Neural crest cell (in vitro differentiated cells): ENCODE results near the gene LALBA. TPM values are rescaled to one million over a fixed set of nuclear protein-coding genes. Genes with fewer than 3 reads are reported as not detected.

ENCODE experiments used
- DNase-seq: peaks from one replicate; pipeline ENCODE4 v3.0.0; 2021; ENCODE audit warnings: low read depth, mixed read lengths, low spot score
- H3K27ac Mint-ChIP-seq: one replicate; pipeline ENCODE4 v1.8.0; 2021; ENCODE audit warnings: mild to moderate bottlenecking, mixed read lengths; ENCODE audit not compliant: unreplicated experiment
- H3K27me3 Mint-ChIP-seq: 2 replicates; pipeline ENCODE4 v1.8.0; 2021; ENCODE audit warnings: low read depth, mild to moderate bottlenecking, mixed read lengths
- H3K36me3 Mint-ChIP-seq: 2 replicates; pipeline ENCODE4 v1.8.0; 2021; ENCODE audit warnings: low read depth, mild to moderate bottlenecking, mixed read lengths
- H3K4me1 Mint-ChIP-seq: 2 replicates; pipeline ENCODE4 v1.8.0; 2021; ENCODE audit warnings: mixed read lengths
- H3K4me3 Mint-ChIP-seq: one replicate; pipeline ENCODE4 v1.8.0; 2021; ENCODE audit warnings: mild to moderate bottlenecking, mixed read lengths
- H3K9me3 Mint-ChIP-seq: 2 replicates; pipeline ENCODE4 v1.8.0; 2021; ENCODE audit warnings: mixed read lengths
- CTCF ChIP-seq: fragments of 200-600 bp; sonication (generic); conservative IDR thresholded peaks from 2 replicates; pipeline ENCODE4 v1.5.0; 2021; ENCODE audit warnings: antibody characterized with exemption, mild to moderate bottlenecking
- long read RNA-seq: library from polyadenylated mRNA; unstranded; transcript quantifications from one replicate; pipeline ENCODE4 v2.0.0, GENCODE V29; 2020
- total RNA-seq: library from RNA; stranded (reverse); gene quantifications from 2 replicates; pipeline ENCODE4 v1.2.1, GENCODE V29; 2021

LALBA gene
- total RNA-seq = not detected in 2 replicates
- long read RNA-seq = 0 reads

DNA sequence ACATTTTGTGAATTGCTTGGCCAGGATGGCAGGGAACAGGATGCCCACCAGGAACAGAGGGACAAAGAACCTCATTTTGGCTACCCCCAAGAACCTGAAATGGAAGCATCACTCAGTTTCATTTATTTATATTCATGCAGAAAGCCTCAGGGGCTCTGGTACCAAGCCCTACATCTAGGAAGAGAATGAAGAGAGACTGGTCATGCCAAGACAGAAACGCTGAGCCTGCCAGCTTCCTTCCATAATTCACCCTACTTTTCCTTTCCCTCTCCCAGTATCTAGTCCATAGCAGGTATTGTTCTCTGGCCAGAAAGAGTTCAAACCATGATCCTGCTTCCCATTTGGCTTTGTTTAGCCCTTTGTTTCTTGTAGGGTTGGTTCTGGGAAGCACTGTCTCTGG, at the start of gene LALBA:
Gene LALBA, minus strand, starts transcription at position 101 of the 400 bp plus-strand sequence. Its CDS starts 26 bp downstream, at position 75.
- no peak within 1 kb of the TSS for H3K27ac Mint-ChIP-seq
- H3K27me3 Mint-ChIP-seq = peaks cover 2% of the 10 kb centered on the region
- no peaks in the 10 kb centered on the region for H3K36me3 Mint-ChIP-seq
- no peak within 1 kb of the TSS for H3K4me3 Mint-ChIP-seq
- peaks cover 10% of the 10 kb centered on the region for H3K9me3 Mint-ChIP-seq
- no peak for DNase-seq
- H3K4me1 Mint-ChIP-seq = no peaks in the 10 kb centered on the region
- TF ChIP-seq CTCF = no peak

DNA sequence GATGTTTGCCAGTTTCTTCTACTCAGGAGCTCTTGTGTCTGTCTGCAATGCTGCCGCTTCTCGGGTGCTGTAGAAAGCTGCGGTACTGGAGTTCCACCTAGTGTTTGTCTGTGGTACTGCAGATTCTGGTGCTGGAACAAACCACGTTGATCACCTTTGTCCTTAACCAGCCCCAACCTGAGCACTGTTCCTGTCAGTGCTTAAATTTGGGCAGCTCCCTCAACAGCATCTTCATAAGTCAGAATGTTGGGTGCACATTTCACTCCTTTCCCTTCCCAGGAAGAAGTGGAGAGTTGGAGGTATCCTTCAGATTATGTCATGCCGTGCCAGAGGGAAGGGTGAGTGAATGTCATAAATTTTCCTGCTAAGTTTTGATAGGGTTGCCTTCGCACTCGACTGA, 48.7 kb upstream of the LALBA start:
- peak; percentile 95 for TF ChIP-seq CTCF
- Mint-ChIP-seq H3K36me3 (no peaks in the 10 kb centered on the region), H3K4me3 (no peak overlapping the region), H3K27me3 (peaks cover 12% of the 10 kb centered on the region), H3K27ac (peak overlapping the region; percentile 64), H3K4me1 (no peaks in the 10 kb centered on the region), H3K9me3 (peaks cover 8% of the 10 kb centered on the region)
- DNase-seq = peak; percentile 84

DNA sequence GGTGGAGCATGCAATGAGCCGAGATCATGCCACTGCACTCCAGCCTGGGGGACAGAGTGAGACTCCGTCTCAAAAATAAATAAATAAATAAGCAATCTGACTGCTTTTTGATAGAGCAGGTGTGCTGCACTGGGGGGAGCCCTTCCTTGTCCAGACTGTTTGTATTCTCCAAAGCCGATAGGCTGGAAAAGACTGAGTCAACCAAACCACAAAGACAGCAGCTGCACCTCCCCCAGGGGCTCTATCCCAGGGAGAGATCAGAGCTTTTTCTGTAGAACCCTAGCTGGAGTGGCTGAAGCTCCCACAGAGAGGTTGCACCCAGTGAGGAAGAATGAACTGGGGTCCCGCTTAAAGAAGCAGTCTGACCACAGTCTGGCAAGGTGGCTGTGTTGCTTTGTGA, 45.8 kb upstream of the LALBA start:
- Mint-ChIP-seq H3K27ac (no peak overlapping the region), H3K4me1 (no peaks in the 10 kb centered on the region), H3K36me3 (peaks cover 5% of the 10 kb centered on the region), H3K27me3 (peaks cover 3% of the 10 kb centered on the region), H3K4me3 (no peak overlapping the region), H3K9me3 (peaks cover 13% of the 10 kb centered on the region)
- TF ChIP-seq CTCF = no peak
- no peak for DNase-seq

- H3K9me3 Mint-ChIP-seq = peaks cover 21% of the 10 kb centered on the region
These were observed 43.5 kb upstream of the LALBA start for GRCh38 chr12:48613321-48613720.

GRCh38 chr12:48602192-48602989, 32.5 kb upstream of the LALBA start:
- H3K27ac Mint-ChIP-seq = no peak overlapping the region
- TF ChIP-seq CTCF = no peak
- H3K4me1 Mint-ChIP-seq = peaks cover 13% of the 10 kb centered on the region
- DNase-seq = no peak
- no peak overlapping the region for H3K4me3 Mint-ChIP-seq
- no peaks in the 10 kb centered on the region for H3K27me3 Mint-ChIP-seq
- peaks cover 24% of the 10 kb centered on the region for H3K9me3 Mint-ChIP-seq
- H3K36me3 Mint-ChIP-seq = peaks cover 4% of the 10 kb centered on the region

More at GRCh38 chr12:48613321-48613720, 43.5 kb upstream of the LALBA start:
- Mint-ChIP-seq H3K4me1 (no peaks in the 10 kb centered on the region), H3K36me3 (peaks cover 5% of the 10 kb centered on the region), H3K27me3 (no peaks in the 10 kb centered on the region), H3K4me3 (no peak overlapping the region), H3K27ac (no peak overlapping the region)
- no peak for DNase-seq
- no peak for TF ChIP-seq CTCF
